Measurements from ENCODE around the gene WDR5B. TPM values are rescaled to one million over a fixed set of nuclear protein-coding genes. Genes with fewer than 3 reads are reported as not detected.
A peak's percentile ranks its signal among the peaks of the same experiment; 100 is the strongest.

WDR5B gene
- total and polyA plus RNA-seq, 4 donors, result 1.8 to 3.7 (median 2.0) TPM

DNA sequence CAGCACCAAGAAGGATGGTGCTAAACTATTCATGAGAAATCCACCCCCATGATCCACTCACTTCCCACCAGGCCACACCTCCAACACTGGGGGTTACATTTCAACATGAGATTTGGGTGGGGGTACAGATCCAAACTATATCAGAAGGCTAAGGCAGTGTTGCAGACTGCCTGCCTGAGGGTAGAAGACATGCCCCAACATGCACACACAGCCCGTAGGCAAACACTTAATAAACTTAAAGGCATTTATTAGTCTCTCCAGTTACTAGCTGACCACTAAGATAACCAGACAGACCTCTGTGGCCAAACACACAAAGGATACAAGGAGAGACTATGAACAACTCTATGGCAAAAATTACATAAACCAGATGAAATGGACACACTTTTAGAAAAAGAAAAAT lies 21.7 kb downstream of the WDR5B start:
- no peaks in the 10 kb centered on the region for H3K9me3 ChIP-seq (ENCODE audit: control insufficient read depth in 4 of 4, low read length in 3 of 4)
- WGBS, result 84% methylated on average over 1 of the region's 1 CpG
- no peak overlapping the region for H3K4me3 ChIP-seq (ENCODE audit: low read depth in 1 of 3, low read length in 3 of 3)
- no peaks in the 10 kb centered on the region for H3K27me3 ChIP-seq (ENCODE audit: control insufficient read depth in 4 of 4, insufficient read depth in 4 of 4, low read length in 3 of 4)
- H3K9ac ChIP-seq (ENCODE audit: low read depth in 1 of 2, low read length in 2 of 2), result no peak overlapping the region
- TF ChIP-seq EGR1 (IDR thresholded peaks at IDR 0.05; ENCODE audit: low read depth in 2 of 2) (no peak), FOXA2 (IDR thresholded peaks at IDR 0.05) (no peak), HNF4A (conservative IDR thresholded peaks at IDR 0.05) (no peak), RXRA (IDR thresholded peaks at IDR 0.05) (no peak), SP1 (IDR thresholded peaks at IDR 0.05) (no peak), TAF1 (conservative IDR thresholded peaks at IDR 0.05) (no peak), NR2F2 (IDR thresholded peaks at IDR 0.05) (no peak)
- TF ChIP-seq, protein P1, sequence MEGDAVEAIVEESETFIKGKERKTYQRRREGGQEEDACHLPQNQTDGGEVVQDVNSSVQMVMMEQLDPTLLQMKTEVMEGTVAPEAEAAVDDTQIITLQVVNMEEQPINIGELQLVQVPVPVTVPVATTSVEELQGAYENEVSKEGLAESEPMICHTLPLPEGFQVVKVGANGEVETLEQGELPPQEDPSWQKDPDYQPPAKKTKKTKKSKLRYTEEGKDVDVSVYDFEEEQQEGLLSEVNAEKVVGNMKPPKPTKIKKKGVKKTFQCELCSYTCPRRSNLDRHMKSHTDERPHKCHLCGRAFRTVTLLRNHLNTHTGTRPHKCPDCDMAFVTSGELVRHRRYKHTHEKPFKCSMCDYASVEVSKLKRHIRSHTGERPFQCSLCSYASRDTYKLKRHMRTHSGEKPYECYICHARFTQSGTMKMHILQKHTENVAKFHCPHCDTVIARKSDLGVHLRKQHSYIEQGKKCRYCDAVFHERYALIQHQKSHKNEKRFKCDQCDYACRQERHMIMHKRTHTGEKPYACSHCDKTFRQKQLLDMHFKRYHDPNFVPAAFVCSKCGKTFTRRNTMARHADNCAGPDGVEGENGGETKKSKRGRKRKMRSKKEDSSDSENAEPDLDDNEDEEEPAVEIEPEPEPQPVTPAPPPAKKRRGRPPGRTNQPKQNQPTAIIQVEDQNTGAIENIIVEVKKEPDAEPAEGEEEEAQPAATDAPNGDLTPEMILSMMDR (IDR thresholded peaks at IDR 0.05; ENCODE audit: low read depth, low read length, missing input control), result no peak
- TF ChIP-seq, protein P2, sequence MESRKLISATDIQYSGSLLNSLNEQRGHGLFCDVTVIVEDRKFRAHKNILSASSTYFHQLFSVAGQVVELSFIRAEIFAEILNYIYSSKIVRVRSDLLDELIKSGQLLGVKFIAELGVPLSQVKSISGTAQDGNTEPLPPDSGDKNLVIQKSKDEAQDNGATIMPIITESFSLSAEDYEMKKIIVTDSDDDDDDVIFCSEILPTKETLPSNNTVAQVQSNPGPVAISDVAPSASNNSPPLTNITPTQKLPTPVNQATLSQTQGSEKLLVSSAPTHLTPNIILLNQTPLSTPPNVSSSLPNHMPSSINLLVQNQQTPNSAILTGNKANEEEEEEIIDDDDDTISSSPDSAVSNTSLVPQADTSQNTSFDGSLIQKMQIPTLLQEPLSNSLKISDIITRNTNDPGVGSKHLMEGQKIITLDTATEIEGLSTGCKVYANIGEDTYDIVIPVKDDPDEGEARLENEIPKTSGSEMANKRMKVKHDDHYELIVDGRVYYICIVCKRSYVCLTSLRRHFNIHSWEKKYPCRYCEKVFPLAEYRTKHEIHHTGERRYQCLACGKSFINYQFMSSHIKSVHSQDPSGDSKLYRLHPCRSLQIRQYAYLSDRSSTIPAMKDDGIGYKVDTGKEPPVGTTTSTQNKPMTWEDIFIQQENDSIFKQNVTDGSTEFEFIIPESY (IDR thresholded peaks at IDR 0.05), result no peak
- DNase-seq (ENCODE audit: low spot score), result no peak
- peaks cover 6 to 41% (median 40%) of the 10 kb centered on the region in 4 donors for H3K4me1 ChIP-seq (ENCODE audit: control insufficient read depth in 4 of 4, insufficient read depth in 4 of 4, low read length in 3 of 4)
- no peaks in the 10 kb centered on the region for H3K36me3 ChIP-seq (ENCODE audit: control insufficient read depth in 4 of 4, insufficient read depth in 3 of 4, low read depth in 1 of 4, low read length in 3 of 4)
- H3K27ac ChIP-seq (ENCODE audit: low read depth in 1 of 2, low read length in 2 of 2), result no peak overlapping the region

DNA sequence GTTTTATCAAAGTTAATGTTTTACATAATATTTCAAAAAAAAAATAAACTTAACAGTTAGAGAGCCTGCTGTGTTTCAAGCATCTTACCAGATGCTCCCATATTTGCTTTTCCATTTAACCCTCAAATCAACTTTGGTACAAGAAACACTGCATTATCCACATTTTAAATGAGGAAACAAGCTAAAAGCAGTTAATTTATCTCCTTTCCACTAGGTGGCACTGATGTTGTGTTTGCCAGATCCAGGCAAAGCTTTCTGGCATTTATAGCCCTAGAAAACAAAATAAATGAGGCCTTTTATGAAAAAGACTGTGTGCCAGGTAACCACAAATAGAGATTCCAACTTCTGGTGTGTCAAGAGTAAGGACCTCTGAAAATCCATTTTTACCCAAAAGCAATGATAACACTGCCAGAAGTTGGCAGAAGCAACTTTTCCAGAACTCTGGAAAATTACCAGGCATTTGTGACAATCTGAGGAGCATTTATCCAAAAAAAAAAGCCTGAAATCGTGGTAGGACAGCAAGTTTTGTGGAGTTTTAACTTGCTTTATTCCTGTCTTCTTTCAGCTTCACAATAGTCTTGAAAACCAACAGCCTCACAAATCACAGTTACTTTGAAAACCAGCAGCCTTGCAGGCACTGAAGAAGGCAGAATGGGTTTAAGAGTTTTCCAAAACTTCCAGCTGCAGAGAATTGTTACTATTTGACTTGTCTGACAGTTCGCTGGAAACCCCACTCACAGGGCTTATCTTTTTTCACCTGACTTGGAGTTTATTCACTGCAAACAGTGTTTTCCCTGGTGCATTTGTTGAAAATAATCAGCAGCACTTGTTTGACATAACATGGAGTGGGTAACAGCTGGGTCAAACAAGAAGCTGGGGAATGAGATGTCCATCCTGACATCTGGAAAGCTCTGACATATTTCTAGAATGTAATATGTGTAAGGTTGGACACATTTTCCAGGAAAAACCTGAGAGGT lies 22.7 kb downstream of the WDR5B start:
- Histone ChIP-seq H3K4me1 (ENCODE audit: control insufficient read depth in 4 of 4, insufficient read depth in 4 of 4, low read length in 3 of 4) (peaks cover 6 to 41% (median 40%) of the 10 kb centered on the region in 4 donors), H3K4me3 (ENCODE audit: low read depth in 1 of 3, low read length in 3 of 3) (no peak overlapping the region), H3K9ac (ENCODE audit: low read depth in 1 of 2, low read length in 2 of 2) (peak overlapping the region in 1 of 2 donors; percentile 48), H3K27me3 (ENCODE audit: control insufficient read depth in 4 of 4, insufficient read depth in 4 of 4, low read length in 3 of 4) (no peaks in the 10 kb centered on the region), H3K36me3 (ENCODE audit: control insufficient read depth in 4 of 4, insufficient read depth in 3 of 4, low read depth in 1 of 4, low read length in 3 of 4) (no peaks in the 10 kb centered on the region), H3K9me3 (ENCODE audit: control insufficient read depth in 4 of 4, low read length in 3 of 4) (no peaks in the 10 kb centered on the region), H3K27ac (ENCODE audit: low read depth in 1 of 2, low read length in 2 of 2) (peak overlapping the region in 1 of 2 donors; percentile 23)
- TF ChIP-seq, protein P1 (IDR thresholded peaks at IDR 0.05; ENCODE audit: low read depth, low read length, missing input control), result peak; percentile 70
- TF ChIP-seq RAD21 (IDR thresholded peaks at IDR 0.05) (peak; percentile 87 to 89), JUND (IDR thresholded peaks at IDR 0.05) (no peak)
- DNase-seq (ENCODE audit: low spot score), result no peak
- 20% methylated on average over 2 of the region's 2 CpGs for WGBS
